Vagina (tissue), 2 donors: ENCODE results near the gene USP40.

Source experiments
- POLR2A ChIP-seq, 2 donors: fragments of 450-650 bp; IDR thresholded peaks; one replicate each; pipeline ENCODE4 v1.6.1; 2017; ENCODE audit warnings: antibody characterized with exemption in 2 of 2, mild to moderate bottlenecking in 2 of 2, moderate library complexity in 2 of 2
- TF ChIP-seq, protein P1 (sequence below), 3 experiments: fragments of 450-650 bp in 2 of 3; fragments of 200-600 bp in 1 of 3; sonication (generic) in 1 of 3; IDR thresholded peaks; one replicate each; pipeline ENCODE4 v1.5.1; 2017 to 2019; ENCODE audit warnings: antibody characterized with exemption in 3 of 3, mild to moderate bottlenecking in 2 of 3, moderate library complexity in 2 of 3

DNA sequence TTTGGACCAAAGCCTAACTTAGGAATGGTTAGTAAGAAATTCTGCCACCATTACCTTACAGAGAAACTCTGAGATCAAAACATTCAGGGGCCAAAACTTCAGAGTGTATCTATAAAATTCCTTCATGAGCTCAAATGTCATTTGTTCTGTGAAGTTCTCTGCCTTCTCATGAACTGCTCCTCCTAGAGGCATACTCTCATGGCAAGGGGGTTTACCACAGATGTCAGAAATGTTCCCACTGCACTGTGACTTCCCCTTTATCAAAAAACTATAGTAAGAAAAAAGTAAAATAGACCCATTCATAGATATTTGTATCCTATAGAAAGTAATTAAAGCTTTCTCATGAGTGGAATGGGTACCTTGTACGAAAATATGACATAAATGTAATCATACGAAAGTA lies 68.5 kb downstream of the USP40 start:
- TF ChIP-seq, protein P1, sequence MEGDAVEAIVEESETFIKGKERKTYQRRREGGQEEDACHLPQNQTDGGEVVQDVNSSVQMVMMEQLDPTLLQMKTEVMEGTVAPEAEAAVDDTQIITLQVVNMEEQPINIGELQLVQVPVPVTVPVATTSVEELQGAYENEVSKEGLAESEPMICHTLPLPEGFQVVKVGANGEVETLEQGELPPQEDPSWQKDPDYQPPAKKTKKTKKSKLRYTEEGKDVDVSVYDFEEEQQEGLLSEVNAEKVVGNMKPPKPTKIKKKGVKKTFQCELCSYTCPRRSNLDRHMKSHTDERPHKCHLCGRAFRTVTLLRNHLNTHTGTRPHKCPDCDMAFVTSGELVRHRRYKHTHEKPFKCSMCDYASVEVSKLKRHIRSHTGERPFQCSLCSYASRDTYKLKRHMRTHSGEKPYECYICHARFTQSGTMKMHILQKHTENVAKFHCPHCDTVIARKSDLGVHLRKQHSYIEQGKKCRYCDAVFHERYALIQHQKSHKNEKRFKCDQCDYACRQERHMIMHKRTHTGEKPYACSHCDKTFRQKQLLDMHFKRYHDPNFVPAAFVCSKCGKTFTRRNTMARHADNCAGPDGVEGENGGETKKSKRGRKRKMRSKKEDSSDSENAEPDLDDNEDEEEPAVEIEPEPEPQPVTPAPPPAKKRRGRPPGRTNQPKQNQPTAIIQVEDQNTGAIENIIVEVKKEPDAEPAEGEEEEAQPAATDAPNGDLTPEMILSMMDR (IDR thresholded peaks at IDR 0.05), result no peak
- no peak for TF ChIP-seq POLR2A (IDR thresholded peaks at IDR 0.05)
